Right hindlimb (tissue), 1 donor: ENCODE data around the gene TRIM28.
"Not testable (repeated sequence)": the region's sequence is repeated elsewhere in the genome, so short reads cannot be mapped to it uniquely, and the experiment has no call there.

Experiments used
- DNase-seq: peaks from one replicate; pipeline ENCODE4 v3.0.0-alpha.2; 2018

Gene TRIM28

DNA sequence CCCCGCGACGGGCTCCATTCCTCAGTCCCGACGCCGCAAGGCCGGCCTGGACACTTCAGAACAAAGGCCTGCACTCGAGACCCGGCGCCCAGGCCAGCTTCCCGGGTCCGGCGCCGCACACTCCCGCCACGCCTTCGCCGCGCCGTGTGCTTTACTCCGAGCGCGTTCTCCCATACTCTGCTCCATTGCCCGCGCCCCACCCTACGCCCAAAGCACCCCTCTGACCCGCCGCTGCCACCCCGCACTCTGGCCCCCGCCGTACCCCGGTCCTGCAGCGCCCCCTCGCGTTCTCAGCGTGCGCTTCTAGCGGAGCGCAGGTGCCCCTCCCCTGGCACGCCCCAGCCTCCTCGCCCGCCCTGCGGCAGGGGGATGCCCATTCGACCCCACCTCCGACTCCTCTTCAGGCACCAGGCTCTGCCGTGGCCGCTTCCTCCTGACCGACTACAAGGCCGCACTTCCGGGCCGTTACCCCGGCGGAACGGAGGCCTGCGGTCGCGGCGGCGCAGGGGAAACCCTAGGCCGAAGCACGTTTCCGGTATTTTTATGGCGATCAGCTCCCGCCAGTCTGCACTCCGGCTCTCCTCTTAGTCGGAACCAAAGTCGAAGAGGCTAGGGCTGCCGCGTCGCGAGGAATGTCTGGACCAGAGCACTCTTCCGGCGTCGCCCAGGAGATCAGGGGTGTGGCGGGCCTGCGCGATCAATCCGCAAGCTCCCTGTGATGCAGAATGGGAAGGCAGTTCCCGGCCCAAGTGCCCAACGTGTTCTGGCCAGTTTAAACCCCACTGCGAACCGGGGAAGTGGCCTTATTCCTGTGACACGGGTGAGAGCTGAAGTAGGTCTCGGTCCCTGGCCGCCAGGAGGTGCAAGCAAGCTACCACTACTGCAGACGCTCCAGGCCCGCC is 24.3 kb upstream of the TRIM28 start, which contains the start of gene ZBTB45:
ZBTB45 (minus strand) TSS at position 456 of the 902 bp plus-strand sequence. CDS start 2,137 bp downstream, outside the sequence.
- DNase-seq: peak; percentile 97

DNA sequence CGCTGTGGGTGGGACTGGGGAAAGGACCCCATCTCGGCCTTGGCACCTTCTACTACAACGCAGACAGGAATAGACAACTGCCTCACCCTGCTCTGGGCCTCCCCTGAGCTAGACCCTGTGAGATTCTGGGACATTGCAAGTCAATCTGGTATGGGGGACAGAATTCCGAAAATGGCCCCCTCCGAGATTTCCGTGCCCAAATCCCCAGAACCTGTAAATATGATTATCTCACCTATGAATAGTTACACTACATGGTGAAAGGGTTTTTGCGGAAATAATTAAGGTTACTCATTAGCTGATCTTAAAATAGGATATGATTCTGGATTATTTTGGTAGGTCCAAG is 23.6 kb upstream of the TRIM28 start:
- DNase-seq: no peak

DNA sequence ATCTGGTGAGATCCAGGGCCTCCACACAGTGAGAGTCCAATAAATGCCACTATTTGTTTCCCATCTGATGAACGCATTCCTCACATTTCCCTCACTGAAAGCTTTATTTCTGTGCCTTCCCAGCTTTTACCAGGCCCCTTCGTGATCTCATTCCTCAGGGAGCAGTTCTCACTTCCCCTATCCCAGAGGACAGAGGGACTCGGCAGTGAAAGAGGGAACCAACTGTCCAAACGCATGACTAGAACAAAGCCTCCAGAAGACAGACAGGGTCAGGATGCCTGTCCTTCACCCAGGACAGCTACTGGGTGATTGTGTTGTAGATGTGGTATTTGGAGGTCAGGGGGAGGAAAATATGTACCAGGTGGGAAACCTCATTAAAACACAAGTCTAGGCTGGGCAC is 22.2 kb upstream of the TRIM28 start:
- DNase-seq: no peak

DNA sequence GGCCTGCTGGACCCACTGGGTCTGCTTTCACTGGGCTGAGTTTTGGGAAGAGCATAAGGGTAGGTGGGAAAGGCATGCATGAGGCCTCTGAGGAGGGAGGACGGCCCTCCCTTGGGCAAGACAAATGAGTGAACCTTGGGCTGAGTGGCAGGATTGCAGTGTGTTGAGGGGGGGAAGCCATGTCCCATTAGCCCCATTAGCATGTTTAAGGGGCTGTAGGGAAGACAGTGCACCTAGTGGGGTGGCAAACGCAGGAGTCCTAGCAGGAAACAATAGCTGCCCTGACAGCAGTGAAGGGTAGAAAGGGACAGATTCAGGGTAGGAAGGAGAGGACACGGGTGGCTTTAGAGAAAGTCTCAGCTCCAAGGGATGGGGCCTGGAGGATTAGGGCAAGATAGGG is 21.2 kb upstream of the TRIM28 start:
- no peak for DNase-seq

DNA sequence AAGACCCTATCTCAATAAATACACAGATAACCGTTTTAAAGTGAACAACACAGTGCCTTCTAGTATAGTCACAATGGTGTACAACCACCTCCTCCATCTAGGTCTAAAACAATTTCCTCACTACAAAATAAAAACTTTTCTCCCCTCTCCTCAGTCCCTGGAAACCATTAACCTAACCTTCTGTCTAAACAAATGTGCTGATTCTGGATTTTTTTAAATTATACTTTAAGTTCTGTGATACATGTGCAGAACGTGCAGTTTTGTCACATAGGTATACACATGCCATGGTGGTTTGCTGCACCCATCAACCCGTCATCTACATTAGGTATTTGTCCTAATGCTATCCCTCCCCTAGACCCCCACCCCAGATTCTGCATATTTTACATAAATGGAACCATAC is 14.5 kb upstream of the TRIM28 start:
- no peak for DNase-seq

DNA sequence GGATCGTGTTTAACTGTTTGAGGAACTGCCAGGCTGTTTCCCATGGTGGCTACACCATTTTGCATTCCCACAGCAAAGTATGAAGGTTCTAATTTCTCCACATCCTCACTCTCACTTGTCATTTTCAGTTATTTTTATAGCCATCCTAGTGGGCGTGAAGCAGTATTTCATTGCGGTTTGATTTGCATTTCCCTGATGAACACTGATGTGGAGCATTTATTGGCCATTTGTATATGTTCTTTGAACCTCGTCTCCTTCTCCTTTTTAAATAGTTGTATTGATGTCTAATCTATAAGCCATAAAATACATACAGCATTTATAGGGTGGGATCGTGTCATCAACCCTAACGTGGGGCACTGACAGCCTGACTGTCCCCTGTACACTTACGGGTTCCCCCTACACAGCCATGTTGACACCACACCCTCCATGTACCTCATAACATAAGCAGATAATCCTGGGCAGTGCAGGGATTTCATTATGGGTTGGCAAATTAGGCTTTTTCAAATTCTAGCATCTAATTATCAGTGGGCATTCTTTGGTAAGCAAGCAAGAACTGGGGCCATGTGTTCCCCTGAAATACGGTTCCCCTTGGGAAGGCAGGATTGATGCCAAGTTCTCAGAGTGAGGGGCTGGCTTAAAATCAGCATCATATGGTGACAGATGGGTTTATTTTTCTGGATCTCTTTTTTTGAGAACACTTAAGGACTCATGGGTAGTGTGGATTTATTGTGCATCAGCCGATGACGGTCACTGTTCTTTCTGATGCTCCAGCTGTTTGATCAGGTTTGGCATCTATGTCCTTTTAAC is 12.6 kb upstream of the TRIM28 start:
- no peak for DNase-seq

DNA sequence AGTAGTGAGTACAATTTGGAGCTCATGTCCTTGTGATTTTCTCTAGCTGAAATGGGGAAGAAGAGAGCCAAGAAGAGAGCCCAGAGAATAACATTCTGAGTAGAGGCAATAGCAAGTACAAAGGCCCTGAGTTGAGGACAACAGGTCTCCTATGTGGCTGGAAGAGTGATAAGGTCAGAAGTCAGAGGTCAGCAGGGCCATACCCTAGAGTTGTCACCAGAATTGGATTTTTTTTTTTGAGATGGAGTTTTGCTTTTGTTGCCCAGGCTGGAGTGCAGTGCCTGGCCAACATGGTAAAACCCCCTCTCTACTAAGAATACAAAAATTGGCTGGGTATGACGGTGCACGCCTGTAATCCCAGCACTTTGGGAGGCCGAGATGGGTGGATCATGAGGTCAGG is 8.0 kb upstream of the TRIM28 start:
- DNase-seq: no peak

DNA sequence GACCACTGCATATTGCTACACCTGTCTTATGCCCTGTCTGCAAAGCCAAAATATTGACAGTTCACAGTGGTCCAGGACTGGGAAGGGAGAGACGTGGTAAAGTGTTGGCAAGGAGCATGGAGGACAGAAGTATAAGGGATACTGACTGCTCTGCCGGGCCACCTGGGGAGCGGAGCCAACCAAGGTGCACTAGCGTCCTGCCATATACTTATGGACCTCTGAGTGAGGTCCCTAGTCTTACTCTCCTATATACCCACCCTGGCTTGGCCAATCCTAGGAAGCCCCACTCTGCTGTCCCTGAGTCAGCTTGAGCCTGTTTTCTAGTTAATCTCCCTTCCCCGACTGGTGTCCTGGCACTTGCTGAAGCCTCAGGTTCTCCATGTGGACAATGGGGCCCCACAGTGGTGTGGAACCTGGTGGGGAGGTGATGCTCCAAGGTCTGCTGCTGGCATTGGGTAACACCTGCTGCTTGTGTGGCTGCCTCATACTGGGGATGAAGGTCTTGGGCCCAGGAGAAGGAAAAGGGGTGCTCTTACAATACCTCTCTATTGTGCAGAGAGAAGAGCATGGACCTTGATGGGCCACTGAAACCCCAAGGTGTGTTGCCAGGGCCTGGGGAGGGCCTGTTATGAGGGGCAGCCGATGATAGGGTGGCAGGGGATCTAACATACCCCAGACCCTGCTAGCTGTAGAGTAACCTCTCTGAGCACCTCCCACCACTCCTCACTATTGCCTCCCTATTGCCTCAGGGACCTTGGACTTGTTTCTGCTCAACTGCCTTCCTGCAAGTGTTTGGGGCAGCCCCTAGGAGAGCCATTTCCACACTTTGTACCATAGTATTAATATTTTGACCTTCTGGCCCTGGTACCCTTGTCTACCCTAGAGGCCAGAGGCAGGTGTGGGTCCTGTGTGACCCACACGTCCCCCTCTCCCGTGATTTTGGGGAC is 6.7 kb upstream of the TRIM28 start:
- no peak for DNase-seq

DNA sequence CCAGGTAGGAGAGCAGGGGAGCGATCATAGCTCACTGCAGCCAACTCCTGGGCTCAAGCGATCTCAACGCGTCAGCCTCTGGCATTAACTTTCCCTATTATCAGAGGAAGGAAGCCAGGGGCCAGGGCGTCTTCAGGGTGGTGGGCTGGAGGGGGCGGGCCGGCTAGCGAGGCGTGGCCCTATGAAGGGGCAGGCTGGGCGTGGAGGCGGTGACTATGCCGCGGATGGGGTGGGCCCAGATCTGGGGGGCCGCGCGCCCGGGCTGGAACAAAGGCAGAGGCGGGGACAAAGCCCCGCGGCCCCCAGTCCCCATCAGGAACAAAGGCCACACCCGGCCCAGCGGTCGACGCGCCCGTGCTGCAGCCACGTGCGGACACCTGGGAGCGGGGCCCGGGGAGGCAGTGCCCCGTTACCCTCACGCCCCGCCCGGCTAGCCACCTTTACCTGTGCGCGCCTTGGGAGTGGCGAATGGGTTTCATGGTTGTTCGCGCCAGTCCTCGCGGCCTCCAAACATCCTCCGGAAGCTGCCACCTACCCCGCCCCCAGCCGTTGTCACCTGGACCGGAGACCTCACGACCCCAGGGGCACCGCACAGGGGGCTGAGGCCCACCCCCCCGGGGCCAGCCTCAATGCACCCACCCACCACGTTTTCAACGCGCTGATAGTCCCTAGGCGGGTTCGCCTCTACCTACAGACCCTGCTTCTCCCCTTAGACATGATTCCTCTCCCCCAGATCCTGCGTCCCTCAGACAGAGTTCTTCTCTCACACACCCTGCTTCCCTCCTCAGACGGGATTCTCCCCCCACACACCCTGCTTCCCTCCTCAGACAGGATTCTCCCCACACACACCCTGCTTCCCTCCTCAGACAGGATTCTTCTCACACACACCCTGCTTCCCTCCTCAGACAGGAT is 5.4 kb upstream of the TRIM28 start:
- peak; percentile 77 for DNase-seq

DNA sequence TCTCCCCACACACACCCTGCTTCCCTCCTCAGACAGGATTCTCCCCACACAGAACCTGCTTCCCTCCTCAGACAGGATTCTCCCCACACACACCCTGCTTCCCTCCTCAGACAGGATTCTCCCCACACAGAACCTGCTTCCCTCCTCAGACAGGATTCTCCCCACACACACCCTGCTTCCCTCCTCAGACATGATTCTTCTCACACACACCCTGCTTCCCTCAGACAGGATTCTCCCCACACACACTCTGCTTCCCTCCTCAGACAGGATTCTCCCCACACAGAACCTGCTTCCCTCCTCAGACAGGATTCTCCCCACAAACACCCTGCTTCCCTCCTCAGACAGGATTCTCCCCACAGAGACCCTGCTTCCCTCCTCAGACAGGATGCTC is 4.7 kb upstream of the TRIM28 start:
- not testable (repeated sequence) for DNase-seq

DNA sequence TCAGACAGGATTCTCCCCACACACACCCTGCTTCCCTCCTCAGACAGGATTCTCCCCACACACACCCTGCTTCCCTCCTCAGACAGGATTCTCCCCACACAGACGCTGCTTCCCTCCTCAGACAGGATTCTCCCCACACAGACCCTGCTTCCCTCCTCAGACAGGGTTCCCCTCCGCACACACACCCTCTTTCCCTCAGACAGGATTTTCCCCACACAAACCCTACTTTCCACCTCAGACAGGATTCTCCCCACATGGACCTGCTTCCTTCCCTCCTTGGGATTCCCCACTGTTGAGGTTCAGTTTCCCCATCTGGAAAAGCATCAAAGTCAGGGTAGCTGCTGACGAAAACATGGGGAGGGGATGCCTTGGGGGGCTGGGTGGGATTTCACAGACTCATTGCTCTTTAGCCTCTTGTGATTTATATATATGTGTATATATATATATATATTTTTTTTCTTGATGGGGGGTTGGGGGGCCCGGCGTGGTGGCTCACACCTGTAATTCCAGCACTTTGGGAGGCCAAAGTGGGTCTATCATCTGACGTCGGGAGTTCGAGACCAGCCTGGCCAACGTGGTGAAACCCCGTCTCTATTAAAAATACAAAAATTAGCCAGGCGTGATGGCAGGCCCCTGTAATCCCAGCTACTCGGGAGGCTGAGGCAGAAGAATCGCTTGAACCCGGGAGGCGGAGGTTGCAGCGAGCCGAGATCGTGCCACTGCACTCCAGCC is 1.1 kb upstream of the TRIM28 start:
- DNase-seq: not testable (repeated sequence)

DNA sequence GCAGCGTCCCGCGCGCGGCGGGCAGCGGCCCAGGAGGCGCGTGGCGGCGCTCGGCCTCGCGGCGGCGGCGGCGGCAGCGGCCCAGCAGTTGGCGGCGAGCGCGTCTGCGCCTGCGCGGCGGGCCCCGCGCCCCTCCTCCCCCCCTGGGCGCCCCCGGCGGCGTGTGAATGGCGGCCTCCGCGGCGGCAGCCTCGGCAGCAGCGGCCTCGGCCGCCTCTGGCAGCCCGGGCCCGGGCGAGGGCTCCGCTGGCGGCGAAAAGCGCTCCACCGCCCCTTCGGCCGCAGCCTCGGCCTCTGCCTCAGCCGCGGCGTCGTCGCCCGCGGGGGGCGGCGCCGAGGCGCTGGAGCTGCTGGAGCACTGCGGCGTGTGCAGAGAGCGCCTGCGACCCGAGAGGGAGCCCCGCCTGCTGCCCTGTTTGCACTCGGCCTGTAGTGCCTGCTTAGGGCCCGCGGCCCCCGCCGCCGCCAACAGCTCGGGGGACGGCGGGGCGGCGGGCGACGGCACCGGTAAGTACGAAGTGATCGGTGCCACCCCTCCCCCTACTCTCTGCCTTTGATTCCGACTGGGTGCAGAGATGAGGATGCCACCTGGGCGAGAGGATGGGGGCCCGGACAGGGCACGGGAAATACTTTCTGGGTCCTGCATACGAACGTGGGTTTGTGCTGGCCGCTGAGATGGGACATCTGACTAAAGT is 874 bp downstream of the TRIM28 start:
- DNase-seq: no peak

DNA sequence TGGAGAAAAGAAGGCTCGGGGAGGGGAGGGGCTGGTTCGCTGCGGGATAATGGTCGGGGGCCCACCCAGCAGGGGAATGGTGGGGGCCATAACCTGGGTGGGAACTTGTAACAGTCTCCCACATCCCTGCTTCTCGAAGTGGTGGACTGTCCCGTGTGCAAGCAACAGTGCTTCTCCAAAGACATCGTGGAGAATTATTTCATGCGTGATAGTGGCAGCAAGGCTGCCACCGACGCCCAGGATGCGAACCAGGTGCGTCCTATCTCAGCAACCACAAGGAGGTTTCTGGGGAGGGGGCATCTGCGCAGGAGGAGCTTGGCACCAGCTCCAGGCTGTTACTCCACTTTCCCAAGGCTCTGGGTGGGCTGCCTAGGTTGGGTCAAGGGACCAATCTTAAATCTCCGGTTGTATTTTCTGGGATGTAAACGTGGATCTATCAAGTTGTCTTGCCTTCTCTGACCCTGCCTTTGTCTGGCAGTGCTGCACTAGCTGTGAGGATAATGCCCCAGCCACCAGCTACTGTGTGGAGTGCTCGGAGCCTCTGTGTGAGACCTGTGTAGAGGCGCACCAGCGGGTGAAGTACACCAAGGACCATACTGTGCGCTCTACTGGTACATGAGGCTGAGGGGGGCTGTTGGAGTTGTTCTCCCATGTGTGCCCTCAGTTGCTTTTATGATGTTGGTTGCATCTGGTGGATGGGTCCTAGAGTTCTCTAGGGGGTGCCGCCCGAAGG is 1.6 kb downstream of the TRIM28 start:
- no peak for DNase-seq

DNA sequence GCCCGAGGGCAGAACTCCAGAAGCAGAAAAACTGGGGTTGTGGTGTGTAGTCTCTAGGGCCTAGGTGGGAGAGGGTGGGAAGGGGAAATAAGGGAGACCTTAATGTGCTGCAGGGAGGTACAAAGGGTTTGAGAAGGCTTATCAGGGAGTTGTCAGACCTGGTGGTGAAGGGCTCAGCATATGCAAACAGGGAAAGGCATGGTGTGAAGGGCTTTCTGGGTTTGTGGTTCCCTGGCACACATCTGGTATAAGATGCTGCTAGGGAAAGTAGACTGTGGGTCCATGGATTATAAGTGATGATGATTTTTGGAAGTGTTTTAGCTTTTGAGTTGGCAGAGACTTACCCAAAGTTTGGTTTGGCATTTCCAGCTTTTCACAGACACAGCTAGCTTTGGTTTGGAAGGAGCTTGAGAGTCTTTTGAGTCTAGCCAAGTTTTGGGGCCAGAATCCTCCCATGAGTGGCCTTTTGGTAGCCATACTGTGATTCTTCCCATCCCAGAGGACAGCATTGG is 2.2 kb downstream of the TRIM28 start:
- DNase-seq: no peak

DNA sequence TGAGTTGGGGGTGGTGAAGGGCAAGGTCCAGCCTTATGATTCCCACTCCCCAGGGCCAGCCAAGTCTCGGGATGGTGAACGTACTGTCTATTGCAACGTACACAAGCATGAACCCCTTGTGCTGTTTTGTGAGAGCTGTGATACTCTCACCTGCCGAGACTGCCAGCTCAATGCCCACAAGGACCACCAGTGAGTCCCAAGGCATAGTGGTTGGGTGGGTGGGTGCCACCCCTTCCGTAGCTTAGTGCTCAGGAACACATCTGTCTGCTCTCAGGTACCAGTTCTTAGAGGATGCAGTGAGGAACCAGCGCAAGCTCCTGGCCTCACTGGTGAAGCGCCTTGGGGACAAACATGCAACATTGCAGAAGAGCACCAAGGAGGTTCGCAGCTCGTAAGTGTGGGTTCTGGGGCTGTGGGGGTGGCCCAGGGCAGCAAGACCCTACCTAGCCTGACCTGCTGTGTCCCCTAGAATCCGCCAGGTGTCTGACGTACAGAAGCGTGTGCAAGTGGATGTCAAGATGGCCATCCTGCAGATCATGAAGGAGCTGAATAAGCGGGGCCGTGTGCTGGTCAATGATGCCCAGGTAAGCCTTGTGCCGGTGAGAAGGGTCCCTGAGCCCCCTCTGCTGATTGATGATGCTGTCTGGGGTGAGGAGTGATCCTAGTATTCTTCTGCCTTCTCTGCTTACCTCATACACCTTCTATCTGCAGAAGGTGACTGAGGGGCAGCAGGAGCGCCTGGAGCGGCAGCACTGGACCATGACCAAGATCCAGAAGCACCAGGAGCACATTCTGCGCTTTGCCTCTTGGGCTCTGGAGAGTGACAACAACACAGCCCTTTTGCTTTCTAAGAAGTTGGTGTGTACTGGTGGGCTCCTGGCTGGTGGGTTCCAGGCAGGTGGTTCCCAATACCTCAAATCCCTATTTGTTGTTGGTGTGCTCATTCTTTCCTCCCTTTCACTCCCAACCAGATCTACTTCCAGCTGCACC is 3.8 kb downstream of the TRIM28 start:
- DNase-seq: no peak

DNA sequence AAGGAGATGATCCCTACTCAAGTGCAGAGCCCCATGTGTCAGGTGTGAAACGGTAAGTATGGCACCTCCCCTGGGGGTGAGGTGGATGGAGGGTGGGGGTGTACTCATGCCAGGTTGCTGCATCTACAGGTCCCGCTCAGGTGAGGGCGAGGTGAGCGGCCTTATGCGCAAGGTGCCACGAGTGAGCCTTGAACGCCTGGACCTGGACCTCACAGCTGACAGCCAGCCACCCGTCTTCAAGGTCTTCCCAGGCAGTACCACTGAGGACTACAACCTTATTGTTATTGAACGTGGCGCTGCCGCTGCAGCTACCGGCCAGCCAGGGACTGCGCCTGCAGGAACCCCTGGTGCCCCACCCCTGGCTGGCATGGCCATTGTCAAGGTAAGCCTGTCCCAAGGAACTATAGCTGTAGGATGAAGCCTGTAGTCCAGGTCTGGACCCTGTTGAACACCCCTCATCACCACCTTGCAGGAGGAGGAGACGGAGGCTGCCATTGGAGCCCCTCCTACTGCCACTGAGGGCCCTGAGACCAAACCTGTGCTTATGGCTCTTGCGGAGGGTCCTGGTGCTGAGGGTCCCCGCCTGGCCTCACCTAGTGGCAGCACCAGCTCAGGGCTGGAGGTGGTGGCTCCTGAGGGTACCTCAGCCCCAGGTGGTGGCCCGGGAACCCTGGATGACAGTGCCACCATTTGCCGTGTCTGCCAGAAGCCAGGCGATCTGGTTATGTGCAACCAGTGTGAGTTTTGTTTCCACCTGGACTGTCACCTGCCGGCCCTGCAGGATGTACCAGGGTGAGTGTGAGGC is 5.2 kb downstream of the TRIM28 start:
- DNase-seq: no peak

DNA sequence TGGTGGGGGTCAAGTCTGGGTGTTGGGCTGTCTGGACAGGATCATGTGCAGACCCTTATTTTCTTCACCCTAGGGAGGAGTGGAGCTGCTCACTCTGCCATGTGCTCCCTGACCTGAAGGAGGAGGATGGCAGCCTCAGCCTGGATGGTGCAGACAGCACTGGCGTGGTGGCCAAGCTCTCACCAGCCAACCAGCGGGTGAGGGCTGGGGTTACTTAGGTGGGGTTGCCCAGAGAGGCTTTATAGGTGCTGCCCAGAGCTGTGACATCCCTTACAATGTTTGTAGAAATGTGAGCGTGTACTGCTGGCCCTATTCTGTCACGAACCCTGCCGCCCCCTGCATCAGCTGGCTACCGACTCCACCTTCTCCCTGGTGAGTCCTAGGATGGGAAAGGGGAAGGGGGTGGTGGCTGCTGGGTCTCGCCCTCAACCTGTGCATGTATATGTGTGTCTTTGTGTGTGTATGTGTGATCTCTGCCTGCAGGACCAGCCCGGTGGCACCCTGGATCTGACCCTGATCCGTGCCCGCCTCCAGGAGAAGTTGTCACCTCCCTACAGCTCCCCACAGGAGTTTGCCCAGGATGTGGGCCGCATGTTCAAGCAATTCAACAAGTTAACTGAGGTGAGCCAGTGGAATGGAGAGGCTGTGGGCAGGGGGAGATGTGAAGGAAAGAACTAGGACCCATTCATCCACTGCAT is 5.9 kb downstream of the TRIM28 start:
- DNase-seq: no peak
